Psoas muscle (tissue), 8 donors: Measurements from ENCODE around the gene XKRX. TPM values are rescaled to one million over a fixed set of nuclear protein-coding genes. Genes with fewer than 3 reads are reported as not detected.

Experiments used
- ATAC-seq, 4 donors: fragments of 200-7000 bp; cut with Tn5 transposase; one replicate each; pipeline ENCODE4 v1.9.1; 2020; ENCODE audit warnings: moderate library complexity in 3 of 4, mild to moderate bottlenecking in 2 of 4
- DNase-seq, 2 donors: peaks; one replicate each; pipeline ENCODE4 v3.0.0-alpha.2; 2020
- H3K27ac ChIP-seq: fragments of 200-600 bp; one replicate; pipeline ENCODE4 v1.8.0; 2022
- H3K27me3 ChIP-seq, 3 donors: fragments of 200-600 bp in 1 of 3; one replicate each; pipeline versions ENCODE4 v1.6.1 to v1.8.0; 2013 to 2022; ENCODE audit warnings: low read length in 2 of 3, mild to moderate bottlenecking in 2 of 3, moderate library complexity in 1 of 3; ENCODE audit not compliant: insufficient read depth in 3 of 3
- H3K36me3 ChIP-seq, 2 donors: fragments of 200-600 bp in 1 of 2; one replicate each; pipeline versions ENCODE4 v1.6.1 to v1.8.0; 2013 to 2022; ENCODE audit warnings: low read depth in 1 of 2, mild to moderate bottlenecking in 1 of 2, moderate library complexity in 1 of 2; ENCODE audit not compliant: insufficient read depth in 1 of 2
- H3K4me1 ChIP-seq: fragments of 200-600 bp; one replicate; pipeline ENCODE4 v1.8.0; 2022
- H3K4me3 ChIP-seq: fragments of 200-600 bp; one replicate; pipeline ENCODE4 v1.8.0; 2022; ENCODE audit warnings: mild to moderate bottlenecking
- H3K9me3 ChIP-seq: fragments of 200-600 bp; one replicate; pipeline ENCODE4 v1.8.0; 2022
- WGBS, 3 donors: extraction: QIAGEN DNeasy Blood & Tissue Kit; methylation state at CpG; one replicate each; pipeline versions ENCODE4 v1.1.6 to v1.1.7; 2013; 5-methylcytosine and 5-hydroxymethylcytosine counted together
- intact Hi-C, 2 donors: fragments of 100-400 bp; cut with DNase I; formaldehyde crosslinking; loops; one replicate each; pipeline versions ENCODE4 v1.11.0 to v1.14.2; 2022
- polyA plus RNA-seq, 3 donors: library from polyadenylated mRNA; stranded (reverse); fragments of 200-250 nt; gene quantifications; one replicate each; pipeline ENCODE4 v1.2.3, GENCODE V29; 2013
- total RNA-seq, 4 donors: library from RNA; stranded (reverse); fragmentation: NEBNext Ultra II Directional in 2 of 4; extraction: Animal tissue kit (Norgen Biotek cat#: 25700) in 2 of 4; gene quantifications; one replicate each; pipeline versions ENCODE4 v1.2.1 to v1.2.4, GENCODE V29; 2021 to 2023
- TF ChIP-seq, protein P1 (sequence below): fragments of 200-600 bp; IDR thresholded peaks from one replicate; pipeline ENCODE4 v1.8.0; 2022; ENCODE audit warnings: antibody characterized with exemption
- donor health status: healthy with polysubstance abuse.
- donor health status: DM: no; HTN: no; CAD: no; lungs with moderate emphysema.
- donor health status: Bipolar disorder and iron deficiency.
- donor health status: healthy.
- donor health status: DM: yes; HTN: yes; CAD: no.
- donor health status: DM: no; HTN: no; CAD: no.
- donor health status: DM: no; HTN: no; CAD: no.
- donor health status: DM: yes; HTN: yes; CAD: no.

The XKRX gene
- total and polyA plus RNA-seq, 7 donors = 0.05 to 0.28 (median 0.09) TPM; not detected in 2

DNA sequence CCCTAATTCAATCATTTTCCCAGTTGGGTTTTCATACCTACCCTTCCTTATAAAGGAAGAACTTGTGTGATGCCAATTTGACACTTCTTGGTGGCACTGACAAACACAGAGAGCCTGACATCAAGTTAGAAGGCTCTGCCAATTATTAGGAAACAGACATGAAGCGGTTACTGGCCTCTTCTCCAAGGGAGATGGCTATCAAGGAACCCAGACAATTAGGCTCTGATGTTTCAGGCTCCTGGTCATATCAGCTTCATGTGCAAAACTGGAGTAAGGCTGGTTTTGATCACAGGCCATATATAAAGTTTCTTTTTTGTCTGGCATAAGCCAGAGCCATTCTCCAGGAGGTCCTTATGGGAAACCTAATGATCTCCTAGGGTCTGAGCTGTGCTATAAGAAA, 41.2 kb upstream of the XKRX start:
- Histone ChIP-seq H3K27me3 (no peaks in the 10 kb centered on the region), H3K4me3 (no peak overlapping the region), H3K9me3 (no peaks in the 10 kb centered on the region), H3K27ac (no peak overlapping the region), H3K4me1 (no peaks in the 10 kb centered on the region), H3K36me3 (no peaks in the 10 kb centered on the region)
- intact Hi-C loops = no loop called here
- 55 to 92% (median 74%) methylated on average over 1 of the region's 1 CpG for WGBS, 3 donors
- no peak for ATAC-seq
- TF ChIP-seq, protein P1, sequence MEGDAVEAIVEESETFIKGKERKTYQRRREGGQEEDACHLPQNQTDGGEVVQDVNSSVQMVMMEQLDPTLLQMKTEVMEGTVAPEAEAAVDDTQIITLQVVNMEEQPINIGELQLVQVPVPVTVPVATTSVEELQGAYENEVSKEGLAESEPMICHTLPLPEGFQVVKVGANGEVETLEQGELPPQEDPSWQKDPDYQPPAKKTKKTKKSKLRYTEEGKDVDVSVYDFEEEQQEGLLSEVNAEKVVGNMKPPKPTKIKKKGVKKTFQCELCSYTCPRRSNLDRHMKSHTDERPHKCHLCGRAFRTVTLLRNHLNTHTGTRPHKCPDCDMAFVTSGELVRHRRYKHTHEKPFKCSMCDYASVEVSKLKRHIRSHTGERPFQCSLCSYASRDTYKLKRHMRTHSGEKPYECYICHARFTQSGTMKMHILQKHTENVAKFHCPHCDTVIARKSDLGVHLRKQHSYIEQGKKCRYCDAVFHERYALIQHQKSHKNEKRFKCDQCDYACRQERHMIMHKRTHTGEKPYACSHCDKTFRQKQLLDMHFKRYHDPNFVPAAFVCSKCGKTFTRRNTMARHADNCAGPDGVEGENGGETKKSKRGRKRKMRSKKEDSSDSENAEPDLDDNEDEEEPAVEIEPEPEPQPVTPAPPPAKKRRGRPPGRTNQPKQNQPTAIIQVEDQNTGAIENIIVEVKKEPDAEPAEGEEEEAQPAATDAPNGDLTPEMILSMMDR = no peak
- no peak for DNase-seq

DNA sequence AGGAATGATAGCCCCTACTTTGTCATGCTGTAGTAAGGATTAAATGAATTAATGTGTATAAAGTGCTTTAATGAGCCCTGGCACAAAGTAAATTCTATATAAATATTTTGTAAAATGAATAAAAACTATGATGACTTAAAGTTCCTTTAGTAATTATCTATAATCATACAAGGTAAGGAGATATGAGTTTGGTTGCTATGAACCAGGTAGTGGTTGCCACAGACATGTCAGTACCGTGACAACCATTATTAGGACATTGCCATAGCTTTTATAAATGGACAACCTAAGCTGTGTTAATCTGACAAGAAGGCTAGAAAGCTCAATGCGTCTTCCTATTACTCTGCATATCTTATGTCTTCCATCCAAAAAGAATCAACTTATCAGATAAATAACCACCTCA, 40.7 kb upstream of the XKRX start, which contains the start of gene ARL13A:
Gene ARL13A, plus strand, starts transcription at position 301 of the 400 bp plus-strand sequence. CDS start 3,982 bp downstream, outside the sequence.
- ATAC-seq = no peak
- TF ChIP-seq, protein P1 = no peak
- Histone ChIP-seq H3K27me3 (no peaks in the 10 kb centered on the region), H3K4me1 (no peaks in the 10 kb centered on the region), H3K36me3 (no peaks in the 10 kb centered on the region), H3K27ac (no peak within 1 kb of the TSS), H3K4me3 (no peak within 1 kb of the TSS), H3K9me3 (no peaks in the 10 kb centered on the region)
- intact Hi-C loops = no loop called here
- 66 to 89% (median 88%) methylated on average over 2 of the region's 2 CpGs for WGBS, 3 donors
- DNase-seq = no peak

DNA sequence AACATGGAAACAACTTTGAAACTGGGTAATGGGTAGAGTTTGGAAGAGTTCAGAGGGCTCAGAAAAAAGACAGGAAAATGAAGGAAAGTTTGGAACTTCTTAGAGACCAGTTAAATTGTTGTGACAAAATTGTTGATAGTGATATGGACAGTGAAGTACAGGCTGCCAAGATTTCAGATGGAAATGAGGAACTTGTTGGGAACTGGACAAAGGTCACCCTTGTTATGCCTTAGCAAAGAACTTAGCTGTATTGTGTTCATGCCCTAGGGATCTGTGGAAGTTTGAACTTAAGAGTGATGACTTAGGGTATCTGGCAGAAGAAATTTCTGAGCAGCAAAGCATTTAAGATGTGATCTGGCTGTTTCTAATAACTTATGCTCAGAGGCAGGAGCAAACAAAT, 35.6 kb upstream of the XKRX start:
- H3K9me3 ChIP-seq = no peaks in the 10 kb centered on the region
- H3K4me1 ChIP-seq = no peaks in the 10 kb centered on the region
- H3K27ac ChIP-seq = no peak overlapping the region
- DNase-seq = no peak
- TF ChIP-seq, protein P1 = no peak
- intact Hi-C loops = no loop called here
- no peaks in the 10 kb centered on the region for H3K36me3 ChIP-seq
- no peak overlapping the region for H3K4me3 ChIP-seq
- peaks cover 0 to 3% (median 0%) of the 10 kb centered on the region in 3 donors for H3K27me3 ChIP-seq
- no peak for ATAC-seq

DNA sequence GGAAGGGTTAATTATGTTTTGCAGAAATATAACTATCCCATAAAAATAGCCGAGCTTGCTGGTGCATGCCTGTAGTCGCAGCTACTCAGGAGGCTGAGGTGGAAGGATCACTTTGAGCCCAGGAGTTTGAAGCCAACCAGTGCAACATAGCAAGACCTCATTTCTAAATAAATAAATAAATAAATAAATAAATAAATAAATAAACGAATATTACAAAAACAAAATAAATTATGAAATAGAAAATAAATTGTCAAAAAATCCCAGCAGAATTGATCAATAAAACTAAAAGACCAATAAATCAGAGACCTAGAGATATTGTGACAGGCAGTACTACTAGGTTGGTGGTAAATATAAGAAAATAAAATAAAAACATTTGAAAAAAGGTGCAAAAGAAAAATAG, 34.1 kb upstream of the XKRX start:
- no peak overlapping the region for H3K4me3 ChIP-seq
- no peaks in the 10 kb centered on the region for H3K4me1 ChIP-seq
- ATAC-seq = no peak
- peaks cover 0 to 3% (median 0%) of the 10 kb centered on the region in 3 donors for H3K27me3 ChIP-seq
- H3K9me3 ChIP-seq = no peaks in the 10 kb centered on the region
- intact Hi-C loops = no loop called here
- TF ChIP-seq, protein P1 = no peak
- H3K36me3 ChIP-seq = no peaks in the 10 kb centered on the region
- H3K27ac ChIP-seq = no peak overlapping the region
- no peak for DNase-seq
- WGBS, 3 donors = 82 to 85% (median 83%) methylated on average over 3 of the region's 3 CpGs

DNA sequence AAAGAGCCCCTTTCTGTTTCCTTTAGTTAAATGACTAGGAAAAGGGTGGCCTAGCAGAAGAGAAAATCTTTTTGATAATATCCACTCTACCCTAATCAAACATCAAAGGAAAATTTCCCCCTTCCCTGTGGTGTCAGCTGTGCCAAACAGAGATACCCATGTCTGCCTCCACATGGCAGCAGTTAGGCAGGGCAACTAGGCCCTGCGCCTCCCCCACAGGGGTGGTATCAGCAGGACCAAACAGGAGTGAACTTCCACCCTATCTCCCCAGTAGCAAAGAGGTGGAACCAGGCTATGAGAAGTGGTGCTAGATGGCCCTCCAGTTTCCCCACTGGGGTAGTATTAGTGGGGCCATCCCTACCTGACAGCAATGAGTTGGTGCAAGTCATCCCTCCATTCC, 19.8 kb upstream of the XKRX start:
- intact Hi-C loops = no loop called here
- no peaks in the 10 kb centered on the region for H3K9me3 ChIP-seq
- H3K36me3 ChIP-seq = no peaks in the 10 kb centered on the region
- 86 to 100% (median 95%) methylated on average over 1 of the region's 1 CpG for WGBS, 3 donors
- TF ChIP-seq, protein P1 = no peak
- DNase-seq (no peak), ATAC-seq (no peak)
- H3K27ac ChIP-seq = no peak overlapping the region
- no peaks in the 10 kb centered on the region for H3K27me3 ChIP-seq
- H3K4me1 ChIP-seq = no peaks in the 10 kb centered on the region
- H3K4me3 ChIP-seq = no peak overlapping the region
